HEK293 (cell line): ENCODE results near the gene ISCU.
A peak's percentile ranks its signal among the peaks of the same experiment; 100 is the strongest.

Experiments
- CTCF ChIA-PET: fragments of 350-600 bp; formaldehyde crosslinking; extraction: SDS; loops from one replicate; lab custom pipeline; 2021; ENCODE audit warnings: antibody characterized with exemption; lab: Yijun Ruan, JAX
- POLR2A ChIA-PET: fragments of 300-600 bp; formaldehyde crosslinking; extraction: SDS; loops from one replicate; lab custom pipeline; 2020; ENCODE audit warnings: antibody characterized with exemption, inconsistent platforms; lab: Yijun Ruan, JAX
- H3K27ac ChIP-seq: fragments of 200-500 bp; sonication (Bioruptor generic); 2 replicates; pipeline ENCODE4 v1.5.1; 2014; ENCODE audit warnings: low read depth, low read length, control low read depth, inconsistent platforms; ENCODE audit errors: extremely low read depth
- H3K36me3 ChIP-seq, 2 experiments: fragments of 200-500 bp in 1 of 2; sonication (Bioruptor generic) in 1 of 2; 1 replicate in 1 of 2; 2 replicates in 1 of 2; pipeline ENCODE4 v1.5.1; 2014 to 2017; ENCODE audit warnings: inconsistent platforms in 2 of 2, low read length in 2 of 2; ENCODE audit not compliant: control insufficient read depth in 2 of 2, insufficient read depth in 1 of 2
- H3K4me1 ChIP-seq: fragments of 200-500 bp; sonication (Bioruptor generic); 2 replicates; pipeline ENCODE4 v1.5.1; 2014; ENCODE audit warnings: mild to moderate bottlenecking, low read length, inconsistent platforms; ENCODE audit not compliant: control insufficient read depth, insufficient read depth
- H3K4me3 ChIP-seq: 2 replicates; pipeline ENCODE4 v1.5.1; 2011; ENCODE audit warnings: low read depth, mild to moderate bottlenecking, control low read depth, low read length, moderate library complexity
- H3K9me3 ChIP-seq: fragments of 200-500 bp; sonication (Bioruptor generic); 2 replicates; pipeline ENCODE4 v1.5.1; 2014; ENCODE audit warnings: low read depth, low read length, inconsistent platforms; ENCODE audit not compliant: control insufficient read depth, insufficient read depth
- FEZF1 ChIP-seq: fragments of 450-650 bp; formaldehyde crosslinking; IDR thresholded peaks from 2 replicates; pipeline ENCODE4 v1.5.1; 2016; ENCODE audit warnings: missing biosample characterization, missing genetic modification characterization
- GLIS1 ChIP-seq: fragments of 450-650 bp; formaldehyde crosslinking; IDR thresholded peaks from 2 replicates; pipeline ENCODE4 v1.5.1; 2016; ENCODE audit warnings: missing biosample characterization, missing genetic modification characterization
- KLF9 ChIP-seq: fragments of 450-650 bp; formaldehyde crosslinking; IDR thresholded peaks from 2 replicates; pipeline ENCODE4 v1.5.1; 2016; ENCODE audit warnings: missing biosample characterization, missing genetic modification characterization, low read depth
- SCRT2 ChIP-seq: fragments of 450-650 bp; formaldehyde crosslinking; IDR thresholded peaks from 2 replicates; pipeline ENCODE4 v1.5.1; 2016; ENCODE audit warnings: missing biosample characterization, missing genetic modification characterization
- SP3 ChIP-seq: fragments of 450-650 bp; formaldehyde crosslinking; IDR thresholded peaks from 2 replicates; pipeline ENCODE4 v1.5.1; 2016; ENCODE audit warnings: missing biosample characterization, missing genetic modification characterization
- SP7 ChIP-seq: fragments of 450-650 bp; formaldehyde crosslinking; IDR thresholded peaks from 2 replicates; pipeline ENCODE4 v1.5.1; 2016; ENCODE audit warnings: missing biosample characterization, missing genetic modification characterization
- ZNF121 ChIP-seq: fragments of 450-650 bp; formaldehyde crosslinking; IDR thresholded peaks from 2 replicates; pipeline ENCODE4 v1.5.1; 2016; ENCODE audit warnings: missing biosample characterization, missing genetic modification characterization
- ZNF16 ChIP-seq: fragments of 450-650 bp; formaldehyde crosslinking; IDR thresholded peaks from 2 replicates; pipeline ENCODE4 v1.5.1; 2016; ENCODE audit warnings: low read depth, missing biosample characterization, missing genetic modification characterization
- ZNF18 ChIP-seq: fragments of 450-650 bp; formaldehyde crosslinking; IDR thresholded peaks from 2 replicates; pipeline ENCODE4 v1.5.1; 2016; ENCODE audit warnings: missing biosample characterization, missing genetic modification characterization
- ZNF221 ChIP-seq: fragments of 450-650 bp; formaldehyde crosslinking; IDR thresholded peaks from 2 replicates; pipeline ENCODE4 v1.5.1; 2017; ENCODE audit warnings: missing biosample characterization, missing genetic modification characterization, borderline replicate concordance
- ZNF24 ChIP-seq: fragments of 450-650 bp; formaldehyde crosslinking; IDR thresholded peaks from 2 replicates; pipeline ENCODE4 v1.5.1; 2016; ENCODE audit warnings: missing biosample characterization, missing genetic modification characterization
- ZNF292 ChIP-seq: fragments of 450-650 bp; formaldehyde crosslinking; IDR thresholded peaks from 2 replicates; pipeline ENCODE4 v1.5.1; 2016; ENCODE audit warnings: low read depth, missing biosample characterization, missing genetic modification characterization, borderline replicate concordance
- ZNF513 ChIP-seq: fragments of 450-650 bp; IDR thresholded peaks from 2 replicates; pipeline ENCODE4 v1.5.1; 2018; ENCODE audit warnings: missing biosample characterization, missing genetic modification characterization
- ZNF514 ChIP-seq: fragments of 450-650 bp; formaldehyde crosslinking; IDR thresholded peaks from 2 replicates; pipeline ENCODE4 v1.5.1; 2016; ENCODE audit warnings: missing biosample characterization, missing genetic modification characterization
- ZNF521 ChIP-seq: fragments of 450-650 bp; formaldehyde crosslinking; IDR thresholded peaks from 2 replicates; pipeline ENCODE4 v1.5.1; 2017; ENCODE audit warnings: missing biosample characterization, mild to moderate bottlenecking, missing genetic modification characterization
- ZNF530 ChIP-seq: fragments of 450-650 bp; formaldehyde crosslinking; IDR thresholded peaks from 2 replicates; pipeline ENCODE4 v1.5.1; 2016; ENCODE audit warnings: low read depth, missing biosample characterization, missing genetic modification characterization
- ZNF544 ChIP-seq: fragments of 450-650 bp; formaldehyde crosslinking; IDR thresholded peaks from 2 replicates; pipeline ENCODE4 v1.5.0; 2017; ENCODE audit warnings: missing biosample characterization, missing genetic modification characterization
- ZNF596 ChIP-seq: fragments of 450-650 bp; IDR thresholded peaks from 2 replicates; pipeline ENCODE4 v1.5.0; 2018; ENCODE audit warnings: missing biosample characterization, mild to moderate bottlenecking, missing genetic modification characterization, moderate library complexity
- ZNF629 ChIP-seq: fragments of 450-650 bp; formaldehyde crosslinking; IDR thresholded peaks from 2 replicates; pipeline ENCODE4 v1.5.1; 2017; ENCODE audit warnings: missing biosample characterization, missing genetic modification characterization
- ZNF677 ChIP-seq: fragments of 450-650 bp; IDR thresholded peaks from 2 replicates; pipeline ENCODE4 v1.5.0; 2018; ENCODE audit warnings: missing biosample characterization, mild to moderate bottlenecking, missing genetic modification characterization, moderate library complexity
- ZNF785 ChIP-seq: fragments of 450-650 bp; formaldehyde crosslinking; IDR thresholded peaks from 2 replicates; pipeline ENCODE4 v1.5.1; 2016; ENCODE audit warnings: missing biosample characterization, missing genetic modification characterization
- ZSCAN23 ChIP-seq: fragments of 450-650 bp; formaldehyde crosslinking; IDR thresholded peaks from 2 replicates; pipeline ENCODE4 v1.5.1; 2016; ENCODE audit warnings: missing biosample characterization, missing genetic modification characterization
- TF ChIP-seq, protein P1 (sequence below): fragments of 450-650 bp; formaldehyde crosslinking; IDR thresholded peaks from 2 replicates; pipeline ENCODE4 v1.5.1; 2016; ENCODE audit warnings: missing biosample characterization, missing genetic modification characterization

Gene ISCU

DNA sequence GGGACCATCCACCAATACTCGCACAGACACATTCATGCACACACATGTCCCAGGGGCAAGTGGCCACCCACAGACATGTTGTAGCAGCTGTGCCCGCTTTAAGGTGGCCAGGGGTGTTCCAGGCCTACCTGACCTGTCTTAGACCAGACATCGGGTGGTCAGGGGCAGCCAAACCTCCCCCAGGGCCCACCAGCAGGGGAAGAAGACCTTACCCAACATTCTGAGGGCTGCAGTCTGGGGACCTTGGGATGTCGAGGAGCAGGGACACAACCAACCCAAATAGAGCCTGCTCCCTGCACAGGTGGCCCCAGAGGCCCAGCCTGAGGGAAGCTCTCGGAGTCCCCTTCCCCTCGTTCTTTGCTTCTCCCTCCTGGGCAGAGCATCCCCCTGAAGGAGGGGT is 37.1 kb downstream of the ISCU start:
- Histone ChIP-seq H3K36me3 (no peaks in the 10 kb centered on the region), H3K4me3 (no peak overlapping the region)
- ChIA-PET POLR2A (no interaction called here), CTCF (interaction anchor here (0.5 to 2.8 kb wide), 3 partner anchors 15 to 137 kb away, joined by 3 to 11 read pairs (median 4); no protein-coding TSS in a partner anchor)
- TF ChIP-seq ZNF596 (no peak), ZNF513 (no peak), ZSCAN23 (tag by site-specific recombination) (no peak), ZNF530 (tag by site-specific recombination) (no peak), FEZF1 (no peak), SP7 (tag by site-specific recombination) (no peak), ZNF514 (tag by site-specific recombination) (no peak), ZNF121 (no peak), SP3 (tag by site-specific recombination) (no peak), ZNF221 (tag by site-specific recombination) (no peak)
- TF ChIP-seq, protein P1, sequence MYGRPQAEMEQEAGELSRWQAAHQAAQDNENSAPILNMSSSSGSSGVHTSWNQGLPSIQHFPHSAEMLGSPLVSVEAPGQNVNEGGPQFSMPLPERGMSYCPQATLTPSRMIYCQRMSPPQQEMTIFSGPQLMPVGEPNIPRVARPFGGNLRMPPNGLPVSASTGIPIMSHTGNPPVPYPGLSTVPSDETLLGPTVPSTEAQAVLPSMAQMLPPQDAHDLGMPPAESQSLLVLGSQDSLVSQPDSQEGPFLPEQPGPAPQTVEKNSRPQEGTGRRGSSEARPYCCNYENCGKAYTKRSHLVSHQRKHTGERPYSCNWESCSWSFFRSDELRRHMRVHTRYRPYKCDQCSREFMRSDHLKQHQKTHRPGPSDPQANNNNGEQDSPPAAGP (tag by site-specific recombination), result no peak
- TF ChIP-seq, all 188 proteins: peak for 0
- Histone ChIP-seq H3K9me3 (no peaks in the 10 kb centered on the region), H3K27ac (no peak overlapping the region), H3K4me1 (no peaks in the 10 kb centered on the region)

DNA sequence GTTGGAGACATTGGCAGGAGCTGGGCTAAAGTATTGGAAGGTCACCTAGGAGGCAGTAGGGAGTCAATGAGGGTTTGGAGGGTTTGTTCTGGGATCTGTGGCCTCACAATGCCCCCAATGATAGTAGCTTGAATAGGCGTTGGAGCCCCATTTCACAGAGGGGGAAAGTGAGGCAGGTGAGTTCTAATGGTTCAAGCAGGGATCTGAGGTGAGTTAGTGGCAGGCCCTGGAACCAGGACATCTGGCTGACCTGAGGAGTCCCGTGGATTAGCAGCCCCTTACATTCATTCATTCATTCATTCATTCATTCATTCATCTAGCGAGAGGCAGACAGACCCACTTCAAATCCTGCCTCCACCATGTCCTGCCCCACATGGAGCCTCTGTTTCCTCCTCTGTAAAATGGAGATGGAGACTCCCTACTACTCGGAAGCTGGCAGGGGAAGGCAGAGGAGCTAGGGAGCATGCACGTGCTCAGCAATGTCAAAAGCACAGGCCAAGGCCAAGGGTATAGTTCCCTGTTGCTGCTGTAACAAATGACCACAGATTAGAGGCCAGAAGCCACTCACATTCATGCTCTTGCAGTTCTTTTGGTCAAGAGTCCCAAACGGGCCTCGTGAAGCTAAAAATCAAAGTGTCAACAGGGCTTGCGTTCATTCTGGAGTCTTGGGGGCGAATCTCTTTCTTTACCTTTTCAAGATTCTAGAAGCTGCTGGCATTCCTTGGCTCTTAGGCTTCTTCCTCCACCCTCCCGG is 37.7 kb downstream of the ISCU start:
- no peaks in the 10 kb centered on the region for H3K9me3 ChIP-seq
- H3K4me3 ChIP-seq, result no peak overlapping the region
- H3K27ac ChIP-seq, result no peak overlapping the region
- POLR2A ChIA-PET, result no interaction called here
- TF ChIP-seq KLF9 (no peak), ZNF521 (no peak), ZNF24 (tag by site-specific recombination) (peak; percentile 75; the same call in 1 of the 2 replicates), ZNF677 (tag by site-specific recombination) (no peak), ZNF292 (tag by site-specific recombination) (no peak), ZNF629 (tag by site-specific recombination) (no peak)
- CTCF ChIA-PET, result interaction anchor here (0.5 to 2.8 kb wide), 3 partner anchors 16 to 138 kb away, joined by 3 to 11 read pairs (median 4); no protein-coding TSS in a partner anchor
- H3K36me3 ChIP-seq, result no peaks in the 10 kb centered on the region
- H3K4me1 ChIP-seq, result no peaks in the 10 kb centered on the region

GRCh38 chr12:108600702-108601007 is 38.3 kb downstream of the ISCU start:
- Histone ChIP-seq H3K4me1 (no peaks in the 10 kb centered on the region), H3K27ac (no peak overlapping the region), H3K9me3 (no peaks in the 10 kb centered on the region), H3K36me3 (no peaks in the 10 kb centered on the region), H3K4me3 (no peak overlapping the region)
- peak; percentile 23; the same call in 1 of the 2 replicates for TF ChIP-seq GLIS1 (tag by site-specific recombination)
- TF ChIP-seq ZNF544, result no peak
- TF ChIP-seq, protein P1 (tag by site-specific recombination), result peak; percentile 59; the same call in 1 of the 2 replicates
- TF ChIP-seq ZNF785 (tag by site-specific recombination), result no peak
- TF ChIP-seq ZNF16 (tag by site-specific recombination), result no peak
- peak; percentile 55 for TF ChIP-seq SCRT2 (tag by site-specific recombination)
- peak; percentile 44; the same call in 1 of the 2 replicates for TF ChIP-seq ZNF18
- POLR2A ChIA-PET, result no interaction called here
- CTCF ChIA-PET, result interaction anchor here (0.9 to 2.8 kb wide), 2 partner anchors 16 to 17 kb away, joined by 3 to 11 read pairs; no protein-coding TSS in a partner anchor
